Gastrocnemius medialis (tissue), 4 donors: ENCODE data around the gene HLA-DQA1. TPM values are rescaled to one million over a fixed set of nuclear protein-coding genes. Genes with fewer than 3 reads are reported as not detected.

Experiments used
- ATAC-seq, 2 donors: fragments of 150-250 bp; one replicate each; pipeline ENCODE4 v1.9.1; 2016
- DNase-seq, 2 donors: peaks; one replicate each; pipeline ENCODE4 v3.0.0-alpha.2; 2019
- H3K27ac ChIP-seq, 4 donors: fragments of 200-600 bp; sonication (generic); 1 replicate in 1 of 4; 2 replicates in 3 of 4; pipeline ENCODE4 v1.5.1; 2016 to 2018; ENCODE audit warnings: mild to moderate bottlenecking in 2 of 4, moderate library complexity in 1 of 4
- H3K27me3 ChIP-seq, 3 donors: fragments of 200-600 bp; sonication (generic) in 2 of 3; 1 replicate in 1 of 3; 2 replicates in 2 of 3; pipeline versions ENCODE4 v1.5.1 to v1.6.0; 2016 to 2019; ENCODE audit warnings: mild to moderate bottlenecking in 1 of 3, moderate library complexity in 1 of 3
- H3K36me3 ChIP-seq, 2 donors: fragments of 200-600 bp; sonication (generic) in 1 of 2; one replicate each; pipeline ENCODE4 v1.5.1; 2017 to 2018
- H3K4me1 ChIP-seq, 2 donors: fragments of 200-600 bp; sonication (generic) in 1 of 2; one replicate each; pipeline ENCODE4 v1.5.1; 2016 to 2017; ENCODE audit warnings: mild to moderate bottlenecking in 2 of 2
- H3K4me3 ChIP-seq, 4 donors: fragments of 200-600 bp; sonication (generic) in 3 of 4; 1 replicate in 1 of 4; 2 replicates in 3 of 4; pipeline ENCODE4 v1.5.1; 2016 to 2019; ENCODE audit warnings: mild to moderate bottlenecking in 2 of 4
- H3K9me3 ChIP-seq, 3 donors: fragments of 200-600 bp; sonication (generic) in 2 of 3; 1 replicate in 1 of 3; 2 replicates in 2 of 3; pipeline ENCODE4 v1.5.1; 2016 to 2019
- CTCF ChIP-seq, 5 experiments: fragments of 450-650 bp in 3 of 5; fragments of 200-600 bp in 2 of 5; sonication (generic) in 2 of 5; IDR thresholded peaks in 4 of 5; conservative IDR thresholded peaks in 1 of 5; 1 replicate in 4 of 5; 2 replicates in 1 of 5; pipeline ENCODE4 v1.5.1; 2016 to 2019; ENCODE audit warnings: antibody characterized with exemption in 5 of 5, mild to moderate bottlenecking in 3 of 5, moderate library complexity in 3 of 5
- POLR2A ChIP-seq, 2 donors: fragments of 450-650 bp; IDR thresholded peaks; one replicate each; pipeline ENCODE4 v1.6.1; 2017; ENCODE audit warnings: antibody characterized with exemption in 2 of 2, mild to moderate bottlenecking in 2 of 2, moderate library complexity in 2 of 2
- in situ Hi-C, 4 donors: fragments of 200-750 bp; cut with MboI; loops; one replicate each; pipeline versions ENCODE4 v1.15.0 to v1.8.0; 2017; ENCODE audit warnings: low sequenced_read_pairs in 4 of 4
- intact Hi-C: fragments of 100-400 bp; cut with DNase I; formaldehyde crosslinking; loops from one replicate; pipeline ENCODE4 v1.15.1; 2023; ENCODE audit warnings: low total_unique reads
- total RNA-seq, 4 donors: library from RNA; depleted of rRNA; stranded (reverse); fragments of >200 nt; gene quantifications; one replicate each; pipeline versions ENCODE4 v1.1.0 to v1.2.3, GENCODE V29; 2016

The HLA-DQA1 gene
- total RNA-seq, 4 donors from 2014 or later: 0.66 to 3.5 (median 1.5) TPM; not detected in 1

- H3K4me3 ChIP-seq: no peak overlapping the region
- H3K4me1 ChIP-seq: no peaks in the 10 kb centered on the region
- DNase-seq (no peak), ATAC-seq (no peak)
- H3K27me3 ChIP-seq: no peaks in the 10 kb centered on the region
- H3K27ac ChIP-seq: no peak overlapping the region
- no peaks in the 10 kb centered on the region for H3K36me3 ChIP-seq
- in situ Hi-C loops (loop anchor here in 1 of 4 donors (5.0 kb wide), 1 partner anchor 100 kb away; the partner anchor contains the start of gene HLA-DQB2), intact Hi-C loops (loop anchor here (2.0 kb wide), 1 partner anchor 99 kb away; no protein-coding TSS in a partner anchor)
- TF ChIP-seq CTCF (IDR thresholded peaks at IDR 0.05 in 4 of 5, conservative IDR thresholded peaks at IDR 0.05 in 1 of 5) (no peak), POLR2A (IDR thresholded peaks at IDR 0.05) (no peak)
- H3K9me3 ChIP-seq: no peaks in the 10 kb centered on the region
These were observed 24.9 kb downstream of the HLA-DQA1 start for GRCh38 chr6:32662099-32662498.

DNA sequence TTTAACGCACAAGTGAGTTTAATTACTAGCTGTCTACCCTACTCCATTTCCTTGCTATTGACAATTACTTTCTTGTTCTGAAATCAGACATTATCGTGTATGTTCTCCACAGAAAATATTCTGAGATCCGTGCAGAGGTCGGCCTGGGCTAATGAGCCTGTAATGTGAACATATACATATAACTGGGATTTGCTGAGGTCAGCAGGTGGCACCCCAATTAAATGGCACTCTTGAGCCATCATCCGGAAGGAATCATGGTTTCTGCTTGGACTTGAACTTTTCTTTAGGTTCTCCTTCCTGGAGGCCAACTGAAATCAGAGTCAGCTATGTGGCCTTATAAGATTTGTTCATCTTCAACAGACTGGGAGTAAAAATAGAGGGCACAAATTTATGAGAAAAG is 25.6 kb downstream of the HLA-DQA1 start:
- TF ChIP-seq CTCF (IDR thresholded peaks at IDR 0.05 in 4 of 5, conservative IDR thresholded peaks at IDR 0.05 in 1 of 5): no peak
- TF ChIP-seq POLR2A (IDR thresholded peaks at IDR 0.05): no peak
- intact Hi-C loops: loop anchor here (2.0 kb wide), 1 partner anchor 98 kb away; no protein-coding TSS in a partner anchor

DNA sequence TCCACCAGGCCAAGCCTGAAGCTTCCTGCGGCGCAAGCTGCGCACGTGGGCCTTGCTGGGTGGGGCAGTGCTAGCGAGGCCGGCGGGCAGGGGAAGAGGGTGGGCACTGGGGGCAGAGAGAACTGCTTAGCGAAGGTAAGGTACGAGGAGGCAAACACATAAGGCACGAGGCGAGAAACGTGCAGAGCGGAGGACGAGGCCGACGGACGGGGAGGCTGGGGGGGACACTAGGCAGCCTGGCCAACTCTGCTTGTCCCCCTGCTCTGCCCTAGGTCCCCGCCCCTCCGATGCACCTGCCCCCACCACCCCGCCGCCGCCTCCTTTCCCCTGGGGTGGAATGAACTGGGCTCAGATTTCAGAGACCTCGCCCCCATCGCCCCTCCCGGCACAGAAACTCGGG is 27.1 kb downstream of the HLA-DQA1 start:
- Histone ChIP-seq H3K27me3 (no peaks in the 10 kb centered on the region), H3K36me3 (no peaks in the 10 kb centered on the region), H3K27ac (no peak overlapping the region), H3K4me3 (no peak overlapping the region), H3K9me3 (no peaks in the 10 kb centered on the region), H3K4me1 (no peaks in the 10 kb centered on the region)
- TF ChIP-seq CTCF (IDR thresholded peaks at IDR 0.05 in 4 of 5, conservative IDR thresholded peaks at IDR 0.05 in 1 of 5) (no peak), POLR2A (IDR thresholded peaks at IDR 0.05) (no peak)
- no peak for DNase-seq
- in situ Hi-C loops (loop anchor here in 1 of 4 donors (5.0 kb wide), 1 partner anchor 98 kb away; the partner anchor contains the start of gene HLA-DQB2), intact Hi-C loops (no loop called here)
- ATAC-seq: no peak

More for the DNA sequence above, 25.6 kb downstream of the HLA-DQA1 start:
- H3K27ac ChIP-seq: no peak overlapping the region
- no peaks in the 10 kb centered on the region for H3K27me3 ChIP-seq
- H3K36me3 ChIP-seq: no peaks in the 10 kb centered on the region
- no peaks in the 10 kb centered on the region for H3K9me3 ChIP-seq
- no peak for DNase-seq
- no peaks in the 10 kb centered on the region for H3K4me1 ChIP-seq
- H3K4me3 ChIP-seq: no peak overlapping the region
- ATAC-seq: no peak
- in situ Hi-C loops: loop anchor here in 1 of 4 donors (5.0 kb wide), 1 partner anchor 99 kb away; the partner anchor contains the start of gene HLA-DQB2

- TF ChIP-seq POLR2A (IDR thresholded peaks at IDR 0.05): no peak
- no peak for TF ChIP-seq CTCF (IDR thresholded peaks at IDR 0.05 in 4 of 5, conservative IDR thresholded peaks at IDR 0.05 in 1 of 5)
- H3K36me3 ChIP-seq: no peaks in the 10 kb centered on the region
- intact Hi-C loops (no loop called here), in situ Hi-C loops (loop anchor here in 2 of 4 donors (5.0 kb wide), 1 partner anchor 97 kb away; the partner anchor contains the start of gene HLA-DQB2 (in 2 of the 2))
- no peak overlapping the region for H3K4me3 ChIP-seq
- no peaks in the 10 kb centered on the region for H3K4me1 ChIP-seq
- H3K27me3 ChIP-seq: no peaks in the 10 kb centered on the region
- no peak for DNase-seq
- no peak overlapping the region for H3K27ac ChIP-seq
- H3K9me3 ChIP-seq: no peaks in the 10 kb centered on the region
- no peak for ATAC-seq
These were observed 27.7 kb downstream of the HLA-DQA1 start for GRCh38 chr6:32664827-32665362.
